ENCODE results near the gene ITPRID1.

GRCh38 chr7:31569528-31569927 lies 55.6 kb downstream of the ITPRID1 start:
- TF ChIP-seq TARDBP (CRISPR knock-in tag; IDR thresholded peaks at IDR 0.05) (no peak), PAXIP1 (CRISPR knock-in tag; conservative IDR thresholded peaks at IDR 0.05) (no peak), CTCF (CRISPR knock-in tag; IDR thresholded peaks at IDR 0.05) (no peak), DBP (CRISPR knock-in tag; IDR thresholded peaks at IDR 0.05; ENCODE audit: not compliant biosample characterization) (no peak), YY1 (IDR thresholded peaks at IDR 0.05; ENCODE audit: insufficient read depth, insufficient replicate concordance, low read depth, low read length) (no peak), ASH2L (IDR thresholded peaks at IDR 0.05; ENCODE audit: insufficient read length, low read depth, low read length) (no peak), NFIC (IDR thresholded peaks at IDR 0.05; ENCODE audit: low read length) (no peak), ZNF780A (CRISPR knock-in tag; IDR thresholded peaks at IDR 0.05) (no peak), EZH2 (conservative IDR thresholded peaks at IDR 0.05; ENCODE audit: low read depth, low read length) (no peak)

Measured in HepG2 (cell line).